HG02970 (cell line): ENCODE measurements around the gene SLC36A4.
"Not testable (repeated sequence)": the region's sequence is repeated elsewhere in the genome, so short reads cannot be mapped to it uniquely, and the experiment has no call there.

Experiments used
- ATAC-seq: cut with Tn5 transposase; IDR thresholded peaks from one replicate; pipeline ENCODE4 v1.9.1; 2021; ENCODE audit warnings: mild to moderate bottlenecking, moderate library complexity, moderate number of reproducible peaks; ENCODE audit not compliant: unreplicated experiment, low FRiP score

The SLC36A4 gene

DNA sequence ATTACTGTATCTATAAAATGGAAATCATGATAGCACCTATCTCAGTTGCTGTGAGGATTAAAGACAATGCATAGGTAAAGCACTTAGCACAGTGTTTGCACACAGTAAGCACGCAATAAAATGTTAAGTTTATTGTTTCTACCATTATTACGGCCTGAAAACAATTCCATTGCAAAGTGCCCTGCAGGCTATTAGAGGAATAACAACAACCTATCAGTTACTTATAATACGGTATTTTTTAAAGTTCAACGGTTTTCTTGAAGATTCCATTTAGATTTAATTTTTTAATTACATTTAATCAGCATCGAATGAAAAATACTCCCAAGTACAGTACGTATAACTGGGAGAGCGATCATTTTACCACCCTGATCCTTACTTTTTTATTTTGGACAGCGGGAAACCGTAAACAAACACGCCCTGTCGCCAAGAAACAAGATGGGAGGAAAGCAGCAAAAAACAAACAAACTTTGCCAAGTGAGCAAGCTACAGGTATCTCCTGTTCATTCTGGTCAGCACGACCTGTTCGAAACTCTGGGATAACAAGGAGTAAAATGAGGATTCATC lies 893 bp downstream of the SLC36A4 start:
- peak; percentile 26 for ATAC-seq

- no peak for ATAC-seq
These were observed 3.0 kb downstream of the SLC36A4 start for GRCh38 chr11:93194673-93195291.

- no peak for ATAC-seq
These were observed 4.1 kb downstream of the SLC36A4 start for GRCh38 chr11:93193731-93194130.

- ATAC-seq = no peak
These were observed 5.6 kb downstream of the SLC36A4 start for GRCh38 chr11:93192163-93192562.

GRCh38 chr11:93189462-93189861 lies 8.3 kb downstream of the SLC36A4 start:
- ATAC-seq = no peak

GRCh38 chr11:93188726-93189125 lies 9.1 kb downstream of the SLC36A4 start:
- ATAC-seq = no peak

GRCh38 chr11:93187290-93187689 lies 10.5 kb downstream of the SLC36A4 start:
- ATAC-seq = no peak

- not testable (repeated sequence) for ATAC-seq
These were observed 19.9 kb downstream of the SLC36A4 start for GRCh38 chr11:93177891-93178290.

DNA sequence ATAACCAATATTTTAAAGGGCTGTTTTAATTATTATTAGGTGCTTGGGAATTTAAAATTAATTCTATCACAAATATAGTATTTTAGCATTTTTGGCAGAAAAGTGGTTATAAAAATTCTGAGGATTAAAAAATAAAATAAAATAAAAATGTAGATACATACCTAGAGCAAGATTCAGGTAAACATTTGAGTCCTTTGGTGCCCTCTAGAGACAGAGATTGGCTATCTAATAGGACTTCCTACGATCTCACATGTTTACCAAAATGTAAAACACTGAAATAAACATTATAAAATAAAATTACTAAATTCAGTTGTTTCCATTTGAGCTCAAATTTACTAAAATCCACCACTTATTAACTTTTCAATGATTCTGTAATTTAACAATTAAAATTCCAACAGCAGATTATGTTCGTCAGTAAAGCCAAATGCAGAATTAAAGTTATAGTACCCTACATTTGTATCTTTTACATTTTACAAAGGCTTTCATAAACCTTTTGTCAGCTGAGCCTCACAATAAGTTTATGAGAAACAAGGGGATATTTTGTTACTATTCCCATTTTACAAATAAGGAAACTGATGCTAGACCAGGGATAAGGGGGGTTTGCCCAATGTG lies 27.7 kb downstream of the SLC36A4 start:
- ATAC-seq = no peak

GRCh38 chr11:93169143-93169542 lies 28.6 kb downstream of the SLC36A4 start:
- ATAC-seq = no peak

DNA sequence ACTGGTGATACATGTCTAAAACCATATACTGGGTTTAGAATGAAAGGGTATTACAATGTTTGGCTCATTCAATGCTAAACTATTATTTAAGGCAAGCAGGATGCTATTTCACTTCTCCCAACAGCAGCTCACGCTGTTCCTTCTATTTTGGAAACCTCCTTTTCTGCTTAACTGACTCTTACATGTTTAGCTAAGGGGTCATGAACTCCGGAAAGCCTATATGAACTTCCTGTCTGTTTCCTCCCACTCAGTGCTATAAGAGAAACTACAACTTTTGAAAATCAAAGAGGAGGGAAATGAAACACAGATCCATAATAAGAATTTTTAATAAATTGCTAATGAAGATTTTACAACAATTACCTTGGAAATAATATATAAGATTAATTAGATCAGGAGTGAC lies 30.9 kb downstream of the SLC36A4 start:
- no peak for ATAC-seq

DNA sequence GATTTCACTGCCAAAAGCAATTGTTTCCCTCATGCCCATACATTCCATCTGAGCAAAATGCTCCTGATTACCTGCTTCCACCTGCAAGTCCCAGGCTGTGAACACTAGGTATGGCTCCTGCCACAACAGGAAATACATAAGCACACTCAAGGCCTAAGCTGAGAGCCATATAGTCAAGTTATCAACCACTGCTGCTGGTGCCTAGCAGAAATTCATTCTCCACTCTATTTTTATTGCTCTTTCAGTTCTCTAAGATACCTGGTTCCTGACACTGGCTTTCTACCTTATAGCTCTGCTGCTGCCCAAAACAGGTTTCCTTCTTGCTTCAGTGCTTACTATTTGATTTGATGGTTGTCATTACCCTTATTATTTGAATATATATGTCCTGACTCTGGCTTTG lies 31.6 kb downstream of the SLC36A4 start:
- ATAC-seq = no peak

- ATAC-seq = no peak
These were observed 37.0 kb downstream of the SLC36A4 start for GRCh38 chr11:93160808-93161207.

DNA sequence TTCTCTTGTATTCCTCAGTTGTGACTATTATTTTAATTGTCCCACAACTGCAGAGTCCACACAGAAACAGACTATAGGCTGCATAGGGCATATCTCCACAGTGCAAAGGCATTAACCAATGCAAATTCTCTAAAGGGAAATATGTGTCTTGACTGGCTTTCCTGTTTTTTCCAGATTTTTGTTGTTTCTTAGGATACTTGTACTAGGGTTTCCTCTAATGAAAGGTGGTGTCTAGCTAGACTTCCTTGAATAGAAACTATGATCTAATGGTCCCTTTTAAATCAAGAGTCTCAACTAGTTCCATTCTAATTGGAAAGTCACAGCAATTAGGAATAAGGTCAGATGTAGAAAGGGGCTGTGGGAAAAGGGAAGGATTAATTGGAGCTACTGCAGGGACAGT lies 37.6 kb downstream of the SLC36A4 start:
- no peak for ATAC-seq

- ATAC-seq = no peak
These were observed 38.1 kb downstream of the SLC36A4 start for GRCh38 chr11:93159721-93160120.

- ATAC-seq = no peak
These were observed 42.1 kb downstream of the SLC36A4 start for GRCh38 chr11:93155738-93156137.

DNA sequence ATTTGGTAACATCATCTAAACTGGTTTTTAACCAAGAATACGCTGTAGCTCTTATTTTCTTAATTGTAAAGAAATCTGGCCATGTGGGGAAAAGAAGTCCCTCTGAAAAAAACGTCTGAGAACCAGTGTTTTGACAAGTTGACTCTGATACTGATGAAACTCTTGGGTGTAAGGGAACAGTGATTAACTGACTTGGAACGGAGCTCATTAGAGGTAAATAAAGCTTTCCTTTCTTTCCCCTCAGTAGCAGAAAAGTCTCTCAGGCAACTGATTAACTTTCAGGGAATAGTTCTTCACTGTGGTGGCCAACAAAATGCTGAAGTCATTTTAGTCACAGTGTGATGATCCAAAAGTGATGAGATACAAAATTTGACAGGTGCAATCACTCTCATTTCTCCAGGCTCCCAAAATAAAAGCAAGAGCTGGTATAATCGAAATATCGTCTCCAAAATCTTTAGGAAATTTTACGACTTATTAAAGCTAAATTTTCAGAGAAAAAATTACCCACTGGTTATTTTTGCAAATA lies 52.3 kb downstream of the SLC36A4 start:
- ATAC-seq = no peak

DNA sequence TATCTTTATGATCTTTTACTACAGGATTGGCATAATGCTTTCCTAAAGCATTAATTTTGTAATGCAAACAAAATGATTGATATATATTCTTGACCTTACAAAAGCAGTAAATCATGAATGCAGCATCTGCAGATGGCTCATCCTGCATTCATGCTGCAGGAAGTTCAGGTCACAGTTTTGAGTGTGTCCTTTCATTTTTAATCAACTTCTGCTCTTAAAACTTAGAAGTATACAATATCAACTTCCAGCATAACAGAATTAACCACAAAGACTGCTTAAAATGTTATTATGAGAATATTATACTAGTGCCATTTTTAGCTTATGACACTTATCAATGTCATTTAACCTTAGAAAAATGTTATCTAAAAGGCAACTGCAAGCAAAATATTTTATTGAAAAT lies 54.0 kb downstream of the SLC36A4 start:
- ATAC-seq = no peak

DNA sequence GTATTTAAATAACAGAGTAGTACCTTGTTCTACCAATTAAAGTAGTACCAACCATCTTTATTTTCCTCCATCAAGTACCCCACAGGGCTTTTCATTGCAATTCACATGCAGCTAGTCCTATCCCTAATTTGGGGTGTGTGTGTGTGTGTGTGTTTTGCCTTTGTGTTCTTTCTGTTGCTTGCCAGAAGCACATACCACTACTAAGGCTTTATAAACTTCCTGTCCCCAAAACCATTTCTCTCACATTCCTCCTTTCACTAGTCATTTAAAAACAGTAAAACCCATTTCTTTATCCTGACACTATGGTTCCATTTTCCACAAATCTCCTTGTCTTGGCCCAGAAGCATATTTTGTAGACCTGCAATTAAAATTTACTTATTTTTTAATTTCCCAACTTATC lies 54.6 kb downstream of the SLC36A4 start:
- ATAC-seq = no peak

- no peak for ATAC-seq
These were observed 64.2 kb downstream of the SLC36A4 start for GRCh38 chr11:93133488-93134109.

GRCh38 chr11:93132836-93133235 lies 65.0 kb downstream of the SLC36A4 start:
- no peak for ATAC-seq

DNA sequence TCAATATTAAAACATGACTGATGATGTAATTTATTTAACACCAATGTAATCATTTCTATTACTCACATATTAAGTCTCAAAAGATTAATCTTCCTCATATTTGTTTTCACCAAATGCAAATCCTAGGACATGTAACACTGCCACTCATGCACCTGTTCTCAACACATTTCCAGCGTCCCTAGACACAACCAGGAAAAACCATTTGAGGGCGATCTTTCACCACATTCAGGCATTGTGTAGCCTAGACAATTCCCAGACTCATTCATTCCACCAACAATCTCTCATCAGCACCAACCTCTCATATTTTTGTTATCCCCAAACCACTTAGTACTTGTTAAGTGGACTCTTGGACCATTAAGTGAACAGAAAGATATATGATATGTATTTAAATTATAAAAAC lies 66.1 kb downstream of the SLC36A4 start:
- no peak for ATAC-seq
